ENCODE measurements around the gene XIRP2.
"Not testable (repeated sequence)": the region's sequence is repeated elsewhere in the genome, so short reads cannot be mapped to it uniquely, and the experiment has no call there.

Gene XIRP2

DNA sequence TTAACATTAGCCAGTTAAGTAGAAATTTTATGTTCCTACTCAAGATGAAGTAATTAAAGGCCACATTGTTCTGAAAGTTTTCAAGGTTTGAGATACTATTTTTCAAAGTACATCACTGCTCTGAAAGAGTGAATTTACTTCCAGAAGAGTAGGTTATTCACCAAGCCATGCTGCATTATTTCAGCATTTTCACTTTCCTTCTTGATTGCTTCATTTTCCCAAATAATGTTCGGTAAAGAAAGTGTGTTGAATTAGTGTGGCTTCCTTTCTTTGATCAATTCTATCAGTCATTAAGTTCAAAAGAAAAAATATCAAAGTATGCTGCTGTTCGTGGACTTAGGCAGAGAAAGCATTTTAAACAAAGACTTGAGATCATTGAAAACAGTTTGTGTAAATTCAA is 310.3 kb downstream of the XIRP2 start:
- DNase-seq: no peak

DNA sequence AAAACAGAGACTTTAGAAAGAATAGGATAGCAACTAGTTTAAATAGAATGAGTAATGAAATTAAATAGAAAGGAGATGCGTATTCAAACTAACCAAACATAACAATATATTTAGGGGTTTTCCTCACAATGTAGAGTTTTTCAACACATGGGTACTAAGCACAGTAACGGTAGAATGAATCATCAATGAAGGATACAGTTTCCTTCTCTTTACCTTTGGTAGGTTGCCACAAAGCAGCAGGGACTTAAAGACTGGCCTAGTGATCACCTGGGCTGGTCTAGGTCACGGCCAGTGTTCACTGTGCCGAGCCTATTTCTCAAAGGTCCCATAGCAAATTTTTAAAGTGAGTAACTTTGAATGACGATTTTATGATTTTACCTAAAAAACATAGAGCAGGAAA is 311.7 kb downstream of the XIRP2 start:
- no peak for DNase-seq

DNA sequence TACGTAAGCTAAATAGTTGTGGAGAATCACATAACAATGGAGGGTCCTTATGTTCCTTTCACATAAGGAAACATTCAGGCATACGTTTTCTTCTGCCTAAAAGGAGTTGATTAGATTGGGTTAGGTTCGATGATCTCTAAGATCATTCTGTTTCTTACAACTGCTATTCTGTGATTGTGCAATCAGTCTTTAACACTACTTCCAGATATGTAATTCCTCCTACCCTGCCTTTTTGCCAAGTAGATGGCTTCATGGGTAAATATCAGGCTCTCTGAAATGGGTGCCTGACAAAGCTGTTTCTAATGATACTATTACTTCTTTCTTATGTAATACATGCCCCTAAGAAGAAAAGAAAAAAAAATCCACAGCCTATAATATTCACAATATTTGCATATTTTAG is 321.5 kb downstream of the XIRP2 start:
- no peak for DNase-seq

DNA sequence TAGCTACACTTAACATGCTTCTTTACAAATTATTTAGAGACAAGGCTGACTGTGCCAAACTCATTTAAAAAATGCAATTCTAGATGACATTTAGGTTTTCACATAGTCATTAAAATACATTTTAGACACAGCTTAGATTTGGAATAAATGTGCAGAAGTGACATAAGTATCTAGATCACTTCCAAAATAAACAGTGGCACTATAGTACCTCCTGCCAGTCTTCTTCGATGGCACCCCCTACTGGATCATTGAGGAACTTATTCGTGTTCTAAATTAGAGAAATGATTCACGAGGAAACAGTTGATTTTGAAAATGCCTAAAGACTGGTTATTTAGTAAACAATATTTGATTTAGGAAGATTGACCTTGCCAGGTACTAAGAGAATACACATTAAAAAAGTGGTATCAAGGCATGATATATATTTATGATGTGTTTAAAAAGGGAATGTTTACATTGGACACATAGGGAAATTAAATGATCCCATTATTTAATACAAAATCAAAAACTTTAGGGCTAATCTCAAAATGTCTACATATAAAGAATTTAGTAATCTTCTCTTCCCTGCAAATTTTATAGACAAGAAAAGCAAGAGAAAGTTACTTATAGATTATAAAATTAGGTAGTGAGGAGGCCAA is 323.9 kb downstream of the XIRP2 start:
- peak in 1 of 2 donors; percentile 19 for DNase-seq

DNA sequence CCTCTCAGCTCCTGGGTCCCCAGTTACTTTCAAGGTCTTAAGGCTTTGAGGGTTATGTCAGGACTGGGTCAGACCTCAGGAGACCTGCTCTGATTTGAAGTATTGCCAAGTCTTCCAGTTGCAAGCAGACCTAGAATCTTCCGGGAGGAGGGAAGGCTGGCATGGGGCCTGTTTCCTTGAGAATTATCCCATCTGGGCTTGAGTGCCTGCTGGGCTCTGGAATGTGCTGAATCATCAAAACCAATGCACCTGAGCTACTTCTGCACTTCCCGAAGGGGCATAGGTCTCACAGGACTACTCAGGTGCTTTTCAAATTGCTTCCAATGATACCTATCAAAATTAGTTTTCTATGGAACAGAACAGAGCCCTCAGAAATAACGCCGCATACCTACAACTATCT is 327.3 kb downstream of the XIRP2 start:
- DNase-seq: no peak

DNA sequence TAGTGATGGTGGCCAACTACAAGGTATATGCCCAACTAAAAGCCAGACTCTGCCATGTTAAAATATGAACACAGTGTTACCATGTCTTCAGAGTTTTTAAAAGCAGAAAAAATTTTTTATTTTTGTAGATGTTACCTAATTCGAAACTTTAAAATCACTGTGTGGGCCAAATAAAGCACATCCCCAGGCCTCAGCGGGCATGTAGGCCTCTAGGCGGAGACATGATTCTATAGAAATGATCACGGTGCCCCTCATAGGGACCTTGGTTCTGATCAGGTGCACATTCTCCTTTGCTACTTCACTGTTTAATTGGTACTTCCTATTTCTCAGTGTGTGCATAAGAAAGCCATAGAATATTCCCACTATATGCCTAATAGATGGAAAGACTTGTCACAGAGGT is 349.2 kb downstream of the XIRP2 start:
- no peak for DNase-seq

DNA sequence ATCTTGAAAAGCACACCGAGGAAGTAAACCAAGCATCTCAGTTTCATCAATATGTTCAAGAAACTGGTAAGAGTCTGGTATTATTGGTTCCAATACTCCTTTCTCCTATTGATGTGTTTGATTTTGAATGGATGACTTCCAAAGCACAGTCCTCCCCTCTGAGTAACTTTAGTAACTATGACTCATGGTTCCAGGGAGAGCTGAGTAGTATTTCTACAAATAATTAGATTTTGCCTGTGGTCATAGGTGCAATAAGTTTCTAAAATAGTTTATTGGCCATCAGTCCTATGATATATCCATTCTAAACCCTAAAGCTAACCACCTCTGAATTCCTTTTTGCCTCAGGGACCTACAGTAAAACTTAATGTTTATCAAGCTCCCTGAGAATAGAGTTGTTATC is 352.4 kb downstream of the XIRP2 start:
- no peak for DNase-seq

DNA sequence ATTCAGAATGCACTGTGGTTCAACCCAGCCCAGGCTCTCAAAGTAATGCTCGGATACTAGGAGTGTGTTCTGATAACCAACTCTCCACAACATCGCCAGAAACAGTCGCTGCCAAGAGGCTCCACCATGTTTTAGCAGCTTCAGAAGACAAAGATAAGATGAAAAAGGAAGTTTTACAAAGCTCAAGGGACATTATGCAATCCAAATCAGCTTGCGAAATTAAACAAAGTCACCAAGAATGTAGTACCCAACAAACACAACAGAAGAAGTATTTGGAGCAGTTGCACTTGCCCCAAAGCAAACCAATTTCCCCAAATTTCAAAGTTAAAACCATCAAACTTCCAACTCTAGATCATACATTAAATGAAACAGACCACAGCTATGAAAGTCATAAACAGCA is 360.9 kb downstream of the XIRP2 start:
- DNase-seq: no peak

DNA sequence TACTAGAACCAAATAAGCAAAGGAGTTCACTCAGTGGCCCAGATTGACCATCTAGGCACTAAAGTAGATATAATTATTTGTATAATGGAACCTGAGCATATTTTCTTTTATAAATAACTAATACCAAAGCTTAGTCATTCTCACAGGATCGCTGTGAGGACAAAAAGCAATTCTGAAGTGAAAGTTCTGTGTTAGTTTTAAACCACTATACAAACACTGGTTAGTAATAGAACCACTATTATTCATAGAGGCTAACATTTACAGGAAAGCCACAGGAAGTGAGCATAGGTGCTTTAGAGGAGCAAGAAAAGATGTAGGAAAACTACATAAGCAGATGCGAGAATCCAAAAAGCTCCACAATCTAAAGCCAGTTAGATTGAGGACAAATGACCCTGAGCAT is 364.7 kb downstream of the XIRP2 start:
- no peak for DNase-seq

DNA sequence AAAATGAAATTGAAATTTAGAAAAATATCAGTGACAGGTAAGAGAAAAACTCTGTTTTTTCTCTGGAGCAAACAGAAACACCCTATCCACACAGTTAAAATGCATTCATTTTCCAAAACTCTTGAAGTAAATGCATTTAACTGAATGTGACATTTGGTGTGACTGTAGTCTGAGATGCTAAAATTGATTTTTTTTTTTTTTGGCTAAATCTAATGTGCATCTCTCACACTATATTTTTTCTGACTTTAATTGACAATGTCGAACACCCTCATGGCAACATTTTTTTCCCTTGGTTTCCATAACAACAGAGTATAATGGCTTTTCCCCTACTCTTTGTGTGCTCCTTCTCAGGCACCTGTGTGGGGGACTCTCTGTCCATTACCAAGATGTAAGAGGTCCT is 366.4 kb downstream of the XIRP2 start:
- no peak for DNase-seq

DNA sequence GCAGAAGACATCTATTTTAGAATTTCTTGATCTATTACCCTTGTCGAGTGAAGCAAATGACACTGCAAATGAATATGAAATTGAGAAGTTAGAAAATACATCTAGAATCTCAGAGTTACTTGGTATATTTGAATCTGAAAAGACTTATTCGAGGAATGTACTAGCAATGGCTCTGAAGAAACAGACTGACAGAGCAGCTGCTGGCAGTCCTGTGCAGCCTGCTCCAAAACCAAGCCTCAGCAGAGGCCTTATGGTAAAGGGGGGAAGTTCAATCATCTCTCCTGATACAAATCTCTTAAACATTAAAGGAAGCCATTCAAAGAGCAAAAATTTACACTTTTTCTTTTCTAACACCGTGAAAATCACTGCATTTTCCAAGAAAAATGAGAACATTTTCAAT is 370.4 kb downstream of the XIRP2 start:
- DNase-seq: no peak

DNA sequence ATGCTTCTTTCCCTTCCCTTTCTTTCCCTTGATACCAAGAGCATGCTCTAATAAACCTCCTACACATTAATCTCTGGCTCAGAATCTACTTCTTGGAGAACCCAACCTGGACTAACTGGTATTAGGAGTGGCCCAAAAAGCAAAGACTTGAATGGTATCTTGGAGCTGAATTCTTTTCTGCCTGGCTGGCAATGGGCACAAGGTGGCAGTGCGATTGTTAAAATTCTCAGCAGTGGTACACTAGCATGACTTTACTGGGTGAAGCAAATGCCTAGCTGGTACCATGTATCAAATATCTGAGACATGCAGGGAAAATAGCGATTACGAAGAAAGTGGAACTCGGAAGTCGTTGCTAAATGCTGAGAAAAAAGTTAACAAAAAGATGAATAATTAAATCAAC is 376.1 kb downstream of the XIRP2 start:
- no peak for DNase-seq

DNA sequence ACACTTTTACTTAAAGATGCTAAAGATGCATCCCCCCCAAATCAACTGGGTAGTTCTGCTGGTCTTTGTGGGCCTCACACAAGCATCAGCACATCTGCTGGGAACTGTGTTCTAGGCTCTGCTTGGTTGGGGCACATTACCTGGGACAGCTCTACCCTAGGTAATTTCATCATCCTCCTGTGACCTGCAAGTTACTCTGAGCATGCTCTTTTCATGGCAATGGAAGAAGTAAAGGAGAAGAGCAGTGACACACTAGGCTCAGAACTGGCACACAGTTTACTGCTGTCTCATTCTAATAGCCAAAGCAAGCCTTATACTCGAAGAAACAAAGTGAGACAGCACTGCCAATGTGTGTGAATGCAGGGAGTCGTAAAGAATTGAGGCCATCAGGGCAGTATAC is 376.7 kb downstream of the XIRP2 start:
- no peak for DNase-seq

DNA sequence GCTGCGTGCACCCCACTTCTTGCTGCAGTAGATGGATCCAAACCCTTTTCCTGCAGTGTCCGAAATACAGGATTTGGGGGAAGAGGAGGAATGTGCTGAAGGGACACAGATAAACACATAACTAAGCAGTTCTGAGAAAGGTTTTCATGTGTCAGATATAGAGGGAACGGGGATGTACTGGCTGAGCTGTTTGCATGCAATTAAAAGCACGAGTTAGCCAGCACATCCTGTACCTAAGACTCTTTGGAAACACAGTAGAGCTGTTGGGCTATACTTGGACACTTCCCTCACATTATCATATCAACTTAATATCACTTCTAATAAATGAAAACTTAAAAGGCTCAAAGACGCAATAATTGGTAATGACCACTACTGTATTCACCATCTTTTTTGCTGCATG is 377.4 kb downstream of the XIRP2 start:
- no peak for DNase-seq

DNA sequence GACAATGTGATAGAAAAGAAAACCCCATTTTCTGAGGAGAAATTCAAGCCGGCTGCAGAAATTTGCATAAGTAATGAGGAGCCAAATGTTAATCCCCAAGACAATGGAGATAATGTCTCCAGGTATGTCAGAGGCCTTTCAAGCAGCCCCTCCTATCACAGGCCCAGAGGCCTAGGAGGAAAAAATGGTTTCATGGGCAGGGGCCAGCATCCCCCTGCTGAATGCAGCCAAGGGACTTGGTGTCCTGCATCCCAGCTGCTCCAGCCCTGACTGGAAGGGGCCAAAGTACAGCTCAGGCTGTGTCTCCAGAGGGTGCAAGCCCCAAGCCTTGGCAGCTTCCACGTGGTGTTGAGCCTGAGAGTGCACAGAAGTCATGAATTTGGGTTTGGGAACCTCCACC is 380.0 kb downstream of the XIRP2 start:
- not testable (repeated sequence) for DNase-seq

DNA sequence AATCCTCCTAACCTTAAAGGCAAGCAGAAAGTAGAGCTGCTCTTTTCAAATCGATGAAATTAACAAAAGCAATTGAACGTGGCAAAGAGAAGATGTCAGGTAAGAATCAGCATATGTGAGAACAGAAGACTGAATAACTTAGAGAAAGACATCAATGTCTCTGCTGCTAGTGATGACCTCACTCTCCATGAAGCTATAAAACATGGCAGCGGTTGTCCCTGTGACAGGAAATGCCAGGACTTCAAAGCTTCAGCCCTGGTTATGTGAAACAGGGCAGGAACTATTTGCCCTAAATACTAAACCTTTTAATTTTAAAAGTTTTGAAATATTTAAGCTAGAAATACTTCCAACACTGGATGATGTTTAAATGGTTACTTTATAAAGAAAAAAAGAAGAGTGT is 383.7 kb downstream of the XIRP2 start:
- no peak for DNase-seq

DNA sequence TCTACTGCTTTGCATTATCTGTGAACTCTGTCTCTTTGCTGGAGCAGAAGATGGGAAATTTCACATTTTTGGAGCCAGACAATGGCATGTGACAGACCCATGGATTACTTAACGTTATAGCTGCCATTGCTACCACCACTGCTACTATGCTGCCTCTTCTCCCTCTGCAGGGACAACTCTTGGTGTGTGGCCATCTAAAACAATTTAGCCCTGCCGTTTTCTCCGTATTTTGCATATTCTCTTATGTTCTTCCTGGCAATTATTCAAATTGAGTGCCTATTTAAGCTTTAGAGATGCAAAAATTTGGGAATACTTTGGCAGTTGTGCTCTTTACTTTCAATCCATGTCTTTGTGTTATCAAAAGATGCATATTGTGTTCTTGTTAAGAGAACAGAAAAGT is 386.8 kb downstream of the XIRP2 start:
- no peak for DNase-seq

DNA sequence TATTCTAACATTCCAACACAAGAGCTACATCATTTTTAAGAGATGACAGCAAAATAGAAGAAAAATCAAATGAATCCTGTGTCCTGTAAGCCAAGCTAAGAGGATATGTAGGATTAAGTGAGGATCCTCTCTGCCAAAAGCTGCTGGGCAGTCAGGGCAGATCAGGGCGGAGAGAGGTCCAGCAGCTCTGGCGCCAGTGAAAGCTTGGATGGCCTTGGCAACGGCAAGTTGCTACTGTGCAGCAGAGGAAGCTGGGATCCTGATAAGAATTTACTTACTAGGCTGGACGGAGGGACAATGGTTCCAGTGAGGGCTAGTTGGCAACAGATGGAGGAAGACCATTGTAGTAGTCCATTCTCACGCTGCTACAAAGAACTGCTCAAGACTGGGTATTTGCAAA is 391.5 kb downstream of the XIRP2 start:
- DNase-seq: no peak

DNA sequence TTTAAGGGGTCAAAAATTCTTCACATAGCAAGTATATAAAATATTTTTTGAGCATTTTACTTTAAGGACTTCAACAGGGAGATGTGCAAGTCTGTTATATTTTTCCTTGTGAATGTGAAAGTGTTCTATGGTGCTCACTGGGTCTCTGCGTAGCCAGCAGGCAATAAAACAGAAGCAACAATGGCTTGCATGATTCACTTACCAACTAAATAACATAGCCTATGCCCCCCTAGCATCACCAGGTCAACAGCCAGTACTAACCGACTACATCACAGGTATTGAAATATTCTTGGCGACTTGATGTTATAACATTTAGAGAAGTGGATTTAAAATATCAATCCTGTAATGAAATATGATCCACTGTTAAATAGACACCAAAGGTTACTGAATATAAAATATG is 398.9 kb downstream of the XIRP2 start:
- no peak for DNase-seq

DNA sequence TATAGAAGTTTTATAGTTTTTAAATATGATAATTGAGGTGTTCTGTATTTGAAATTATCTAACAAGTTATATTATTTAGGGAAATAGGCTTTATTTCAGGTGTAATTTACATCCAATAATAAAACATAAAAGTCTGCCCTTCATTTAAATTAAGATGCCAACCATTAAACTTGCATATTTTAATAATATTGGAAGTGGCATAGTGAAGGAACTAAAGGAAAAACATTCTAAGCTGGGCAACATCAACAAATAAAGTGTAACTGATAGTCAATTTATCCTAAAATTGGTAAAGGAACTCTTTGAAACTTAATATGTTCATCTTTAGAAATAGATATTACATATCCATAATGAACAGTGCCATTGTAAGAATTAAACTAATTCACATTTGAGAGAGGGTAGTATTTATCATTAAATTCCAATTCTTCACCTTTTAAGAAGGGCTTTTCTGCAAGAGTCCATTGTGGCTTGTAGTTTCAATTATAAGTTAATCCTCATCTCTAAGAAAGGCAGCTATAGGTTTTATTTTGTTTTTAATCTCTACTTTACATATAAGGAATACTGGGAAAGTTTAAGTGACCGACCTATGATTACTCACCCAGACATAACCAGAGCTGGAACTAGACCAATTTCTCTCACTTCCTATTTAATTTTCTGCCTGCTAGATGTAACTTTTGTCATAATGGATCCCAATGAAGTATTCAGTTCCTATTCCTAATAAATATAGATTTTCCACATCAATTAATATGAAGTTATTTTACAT is 401.6 kb downstream of the XIRP2 start:
- DNase-seq: no peak

DNA sequence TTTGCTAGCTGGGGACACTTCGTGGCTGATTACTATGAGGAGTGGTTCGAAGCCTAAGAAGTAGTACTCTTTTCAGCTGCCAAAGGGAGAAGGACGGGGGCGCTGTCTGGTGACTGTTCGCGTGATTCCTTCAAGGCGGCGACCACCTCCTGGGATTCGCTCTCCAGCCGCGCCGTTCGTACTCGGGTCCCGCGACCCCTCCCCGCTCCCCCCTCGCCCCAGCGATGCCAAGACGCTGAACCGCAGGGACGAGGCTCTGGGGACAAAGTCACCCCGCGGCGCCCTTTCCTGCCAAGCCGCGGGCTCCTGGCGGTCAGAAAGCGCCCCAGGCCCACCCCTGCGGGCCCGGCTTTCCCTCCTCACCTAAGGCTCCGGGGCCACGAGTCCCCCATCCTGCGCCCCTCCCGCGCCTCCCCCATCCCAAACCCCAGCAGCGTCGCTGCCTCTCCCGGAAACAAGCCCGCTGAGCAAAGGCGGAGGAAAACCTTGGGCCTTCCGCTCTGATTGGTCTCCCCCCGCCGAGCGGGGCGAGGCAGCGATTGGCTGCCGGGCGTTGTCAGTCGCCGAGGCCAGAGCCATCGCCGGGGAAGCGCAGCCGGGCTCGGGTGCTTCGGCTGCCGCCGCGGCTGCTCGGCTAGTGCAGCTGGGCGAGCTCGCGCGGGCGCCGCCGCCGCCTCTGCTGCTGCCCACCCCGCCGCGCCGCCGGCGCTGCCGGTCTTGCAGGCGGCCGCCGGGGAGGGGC is 404.3 kb downstream of the XIRP2 start, which contains the start of gene B3GALT1:
TSS of gene B3GALT1 (plus strand) at position 572 of the 742 bp plus-strand sequence.
- DNase-seq: peak; percentile 41 to 48

DNA sequence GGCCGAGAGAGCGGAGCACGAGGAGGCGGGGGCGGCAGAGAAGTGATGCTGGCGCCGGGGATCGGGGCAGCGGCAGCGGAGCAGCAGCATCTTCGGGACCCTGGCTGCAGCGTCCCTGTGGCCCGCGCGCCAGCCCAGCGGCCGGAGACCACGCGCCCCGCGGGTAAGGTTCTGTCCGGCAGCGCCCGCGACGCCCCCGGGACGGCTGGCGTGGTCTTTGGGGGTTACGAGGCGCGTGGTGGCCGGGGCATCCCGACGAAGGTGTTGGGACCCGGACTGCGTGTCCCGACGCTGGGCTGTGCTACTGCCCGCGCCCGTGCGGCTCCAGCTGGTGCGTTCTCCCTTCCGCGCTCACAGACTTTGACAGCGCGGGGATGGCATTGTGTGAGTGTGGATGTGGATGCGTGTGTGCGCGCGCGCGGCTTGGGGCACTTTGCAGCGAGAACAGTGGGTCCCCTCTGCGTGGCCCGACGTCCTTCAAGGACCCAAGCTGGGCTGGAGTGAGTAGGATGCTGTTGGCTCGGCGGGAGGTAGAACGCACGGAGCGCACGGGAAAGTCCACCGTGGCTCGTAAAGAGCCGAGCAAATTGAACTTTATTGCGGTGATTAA is 405.0 kb downstream of the XIRP2 start:
- no peak for DNase-seq

DNA sequence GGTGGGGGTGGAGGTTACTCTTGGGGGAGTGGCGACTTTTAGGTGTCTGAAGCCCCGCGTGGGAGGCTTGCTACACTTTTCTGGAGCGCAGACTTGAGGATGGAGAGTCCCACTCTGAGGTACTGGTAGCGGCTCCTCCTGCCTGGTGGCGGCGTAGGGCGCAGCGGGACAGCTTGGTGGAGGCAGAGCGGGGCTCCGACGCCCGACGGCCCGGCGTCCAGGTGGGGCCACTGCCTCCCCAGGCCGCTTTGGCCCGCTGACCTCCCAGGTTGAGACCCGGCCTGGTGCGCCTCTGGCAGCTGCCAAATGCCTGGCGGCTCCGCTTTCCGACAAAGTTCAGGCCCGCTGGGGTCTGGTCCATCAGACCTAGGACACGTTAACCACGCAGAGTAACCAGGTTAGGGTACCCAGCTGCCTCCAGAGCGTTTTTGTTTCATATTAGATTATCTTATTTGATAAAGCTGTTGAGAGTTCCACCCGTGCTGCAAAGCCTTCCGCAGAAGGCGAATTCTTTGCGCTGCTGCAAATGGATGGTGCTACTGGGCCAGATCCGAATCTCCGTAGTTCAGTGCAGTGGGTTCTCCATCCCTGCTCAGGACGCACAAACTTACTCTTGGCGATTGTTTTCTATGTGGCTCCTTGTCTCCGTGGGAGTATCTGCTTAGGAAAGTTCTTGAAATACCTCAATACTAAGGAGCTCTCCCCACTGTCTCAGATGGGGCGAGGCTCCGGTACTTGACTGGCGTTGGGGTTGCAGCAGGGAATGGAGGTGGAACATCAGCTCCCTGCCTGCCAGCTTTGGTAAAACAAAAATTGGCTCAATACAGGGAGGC is 405.9 kb downstream of the XIRP2 start:
- no peak for DNase-seq

All from CD4-positive, alpha-beta T cell treated with Interleukin-4 for 1 hour (primary cell).